Ramos (cell line): Measurements from ENCODE around the gene SERPINB11.
"Not testable (repeated sequence)": the region's sequence is repeated elsewhere in the genome, so short reads cannot be mapped to it uniquely, and the experiment has no call there.

Experiments used
- in situ Hi-C: fragments of 300-500 bp; cut with MboI; formaldehyde crosslinking; loops from one replicate; pipeline ENCODE4 v1.14.3; 2022; ENCODE audit warnings: low sequenced_read_pairs; ENCODE audit not compliant: unreplicated experiment

The SERPINB11 gene, protein sequence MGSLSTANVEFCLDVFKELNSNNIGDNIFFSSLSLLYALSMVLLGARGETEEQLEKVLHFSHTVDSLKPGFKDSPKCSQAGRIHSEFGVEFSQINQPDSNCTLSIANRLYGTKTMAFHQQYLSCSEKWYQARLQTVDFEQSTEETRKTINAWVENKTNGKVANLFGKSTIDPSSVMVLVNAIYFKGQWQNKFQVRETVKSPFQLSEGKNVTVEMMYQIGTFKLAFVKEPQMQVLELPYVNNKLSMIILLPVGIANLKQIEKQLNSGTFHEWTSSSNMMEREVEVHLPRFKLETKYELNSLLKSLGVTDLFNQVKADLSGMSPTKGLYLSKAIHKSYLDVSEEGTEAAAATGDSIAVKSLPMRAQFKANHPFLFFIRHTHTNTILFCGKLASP

DNA sequence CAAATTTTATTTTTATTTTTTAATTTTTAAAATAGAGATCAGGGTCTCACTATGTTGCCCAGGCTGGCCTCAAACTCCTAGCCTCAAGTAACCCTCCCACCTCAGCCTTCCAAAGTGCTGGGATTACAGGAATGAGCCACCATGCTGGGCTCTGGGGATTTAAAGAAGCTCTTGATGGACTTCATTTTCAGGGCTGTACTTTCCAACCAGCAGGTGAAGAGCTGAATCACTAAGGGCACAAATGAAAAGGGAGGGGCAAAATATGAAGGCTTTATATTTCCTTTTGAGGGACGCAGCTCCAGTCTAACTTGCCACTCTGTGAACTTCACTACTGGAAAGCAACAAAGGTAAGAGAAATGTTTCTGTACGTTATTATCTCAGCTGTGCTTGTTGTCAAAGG, at the start of gene SERPINB11:
Gene SERPINB11 (plus strand): TSS at position 301 of the 400 bp plus-strand sequence. CDS start 7,234 bp downstream, outside the sequence.
- in situ Hi-C loops, result no loop called here

GRCh38 chr18:63658920-63659319, 43.8 kb upstream of the SERPINB11 start:
- in situ Hi-C loops, result not testable (repeated sequence)

GRCh38 chr18:63661750-63662149, 41.0 kb upstream of the SERPINB11 start, which contains the start of gene SERPINB3:
TSS of gene SERPINB3 (minus strand) at chr18:63661893. CDS start at chr18:63661216, 677 bp downstream.
- in situ Hi-C loops, result not testable (repeated sequence)

GRCh38 chr18:63664571-63664970, 38.2 kb upstream of the SERPINB11 start:
- in situ Hi-C loops, result no loop called here

- in situ Hi-C loops, result no loop called here
Observed at GRCh38 chr18:63676526-63677323, 26.0 kb upstream of the SERPINB11 start.

GRCh38 chr18:63677500-63678225, 25.1 kb upstream of the SERPINB11 start:
- in situ Hi-C loops, result no loop called here

- in situ Hi-C loops, result no loop called here
Observed at GRCh38 chr18:63679820-63680606, 22.7 kb upstream of the SERPINB11 start.

DNA sequence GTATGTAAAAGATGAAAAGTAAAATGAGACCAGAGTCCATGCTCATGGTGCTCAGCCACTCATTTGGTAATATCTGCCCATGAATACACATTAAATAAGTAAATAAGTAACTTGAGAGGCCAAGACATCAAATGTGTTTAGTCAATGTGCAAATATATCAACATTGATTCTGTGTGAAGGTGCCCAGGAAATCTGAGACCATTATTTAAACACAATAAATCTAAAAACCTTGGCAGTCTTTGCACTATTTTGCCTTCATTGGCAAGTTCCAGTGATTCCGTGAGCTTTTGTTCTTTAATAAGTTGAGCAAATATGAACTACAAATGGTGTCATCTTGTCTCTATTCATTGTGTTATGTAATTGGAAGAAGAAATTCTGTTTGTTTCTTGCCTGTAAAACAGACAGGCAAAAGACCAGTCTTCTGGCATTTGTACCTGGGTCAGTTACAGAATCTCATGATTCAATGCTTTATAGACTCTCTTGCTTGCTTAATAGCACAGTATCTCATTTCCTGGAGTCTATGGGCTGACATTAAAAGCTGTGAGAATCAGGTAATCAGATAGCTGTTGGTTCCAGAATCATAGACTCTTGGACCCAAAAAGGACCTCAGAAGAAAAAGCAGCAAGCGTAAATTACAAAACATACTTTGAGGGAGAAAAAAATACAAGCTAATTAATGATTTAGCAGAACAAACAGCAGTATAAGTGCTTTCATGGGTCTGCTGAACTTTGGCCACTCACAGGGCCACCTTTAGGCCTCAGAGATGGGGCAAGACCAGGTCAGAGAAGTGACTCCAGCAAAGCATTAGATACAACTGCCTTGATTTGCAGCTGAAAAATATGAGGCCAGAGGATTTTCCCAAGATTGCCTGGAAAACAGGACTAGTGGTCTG, 21.1 kb upstream of the SERPINB11 start:
- in situ Hi-C loops, result no loop called here

- in situ Hi-C loops, result no loop called here
Observed at GRCh38 chr18:63683152-63683551, 19.6 kb upstream of the SERPINB11 start.

- in situ Hi-C loops, result no loop called here
Observed at GRCh38 chr18:63683890-63684289, 18.9 kb upstream of the SERPINB11 start.

- in situ Hi-C loops, result no loop called here
Observed at GRCh38 chr18:63684718-63685117, 18.0 kb upstream of the SERPINB11 start.

DNA sequence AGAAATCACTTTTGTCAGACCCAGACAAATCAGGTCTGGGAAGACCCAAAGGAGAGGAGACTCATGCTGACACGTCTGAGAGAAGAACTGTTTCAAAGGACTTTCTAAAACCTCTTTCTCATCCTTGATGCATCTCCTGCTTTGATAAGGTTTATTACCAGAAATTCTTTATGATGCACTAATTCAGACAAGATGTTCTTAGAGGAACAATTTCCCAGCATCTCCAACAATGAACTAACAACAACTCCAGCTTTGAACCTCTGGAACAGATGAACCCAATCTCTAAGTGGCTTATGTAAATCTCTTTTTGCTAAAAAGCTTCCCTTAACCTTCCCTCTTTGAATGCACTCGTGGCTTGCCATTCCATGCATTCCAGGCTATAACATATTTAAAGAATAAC, 15.9 kb upstream of the SERPINB11 start:
- in situ Hi-C loops, result no loop called here

DNA sequence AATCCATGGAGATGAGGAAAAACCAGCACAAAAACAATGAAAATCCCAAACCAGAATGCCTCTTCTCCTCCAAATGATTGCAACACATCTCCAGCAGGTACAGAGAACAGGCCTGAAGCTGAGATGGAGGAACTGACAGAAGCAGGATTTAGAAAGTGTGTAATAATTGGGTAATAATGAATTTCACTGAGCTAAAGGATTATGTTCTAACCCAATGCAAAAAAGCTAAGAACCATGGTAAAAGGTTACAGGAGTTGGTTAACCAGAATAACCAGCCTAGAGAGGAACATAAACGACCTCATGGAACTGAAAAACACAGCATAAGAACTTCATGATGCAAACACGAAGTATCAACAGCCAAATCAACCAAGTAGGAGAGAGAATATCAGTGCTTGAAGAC, 13.7 kb upstream of the SERPINB11 start:
- in situ Hi-C loops, result no loop called here

DNA sequence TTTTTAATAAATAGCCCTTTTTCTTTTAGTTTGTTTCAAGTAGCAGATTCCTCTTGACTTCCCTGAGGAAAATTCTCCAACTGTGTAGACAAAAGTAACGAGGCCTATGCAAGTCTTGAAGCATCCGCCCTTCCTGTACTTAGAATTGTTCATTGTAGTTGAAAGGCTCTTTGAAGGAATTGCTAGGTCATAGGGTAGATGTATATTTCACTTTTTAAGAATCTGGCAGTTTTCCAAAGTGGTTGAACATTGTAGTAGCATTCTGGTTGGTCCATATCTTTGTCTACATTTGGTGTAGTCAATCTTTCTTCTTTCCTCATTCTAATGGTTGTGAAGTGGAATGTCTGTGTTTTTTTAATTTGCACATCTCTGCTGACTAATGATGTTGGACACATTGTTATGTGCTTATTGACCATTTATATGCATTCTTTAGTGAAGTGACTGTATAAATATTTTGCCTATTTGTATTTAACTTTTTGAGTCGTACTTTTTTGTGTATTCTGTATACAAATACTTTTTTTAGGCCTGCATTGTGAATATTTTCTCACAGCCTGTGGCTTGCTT, 5.6 kb upstream of the SERPINB11 start:
- in situ Hi-C loops, result no loop called here

GRCh38 chr18:63700501-63700900, 2.3 kb upstream of the SERPINB11 start:
- in situ Hi-C loops, result no loop called here

DNA sequence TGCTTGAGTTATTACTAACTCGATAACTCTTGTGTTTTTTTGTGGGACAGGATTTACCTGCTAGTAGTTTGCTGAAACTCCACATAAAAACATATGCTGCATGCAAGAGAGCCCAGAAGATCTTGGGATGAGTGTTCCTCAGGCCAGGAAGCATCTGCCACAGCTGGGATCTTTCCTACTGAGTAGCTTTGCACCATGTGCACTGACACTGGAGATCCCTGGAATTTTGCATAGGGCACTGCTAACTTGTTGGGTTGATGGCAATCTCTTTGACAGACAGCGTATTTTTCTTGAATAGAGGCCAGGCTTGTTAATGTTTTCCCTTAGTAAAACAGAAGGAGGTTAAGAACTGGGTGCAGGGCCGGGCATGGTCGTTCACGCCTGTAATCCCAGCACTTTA, 808 bp upstream of the SERPINB11 start:
- in situ Hi-C loops, result no loop called here

GRCh38 chr18:63705401-63705800, 2.6 kb downstream of the SERPINB11 start:
- in situ Hi-C loops, result no loop called here

DNA sequence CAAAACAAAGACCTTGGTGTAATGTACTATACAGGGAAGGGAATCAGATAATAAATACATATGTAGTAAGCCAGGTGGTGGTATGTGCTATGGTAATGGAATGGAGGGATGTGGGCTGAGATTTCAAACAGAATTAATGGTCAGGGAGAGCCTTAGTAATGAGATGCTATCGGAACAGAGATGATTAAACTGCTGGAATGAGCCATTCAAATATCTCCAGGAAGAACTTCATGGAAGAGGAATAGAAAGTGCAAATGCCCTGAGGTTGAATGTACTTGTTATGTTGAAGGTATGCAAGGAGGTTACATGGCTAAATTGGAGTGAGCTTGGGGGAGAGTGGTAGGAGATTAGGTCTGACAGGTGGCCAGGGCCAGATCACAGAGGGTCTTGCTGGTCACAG, 5.1 kb downstream of the SERPINB11 start:
- in situ Hi-C loops, result no loop called here

GRCh38 chr18:63708650-63709049, 5.9 kb downstream of the SERPINB11 start:
- in situ Hi-C loops, result no loop called here
